Right lobe of liver (tissue), 6 donors: ENCODE measurements around the gene CALCOCO1. TPM values are rescaled to one million over a fixed set of nuclear protein-coding genes. Genes with fewer than 3 reads are reported as not detected.

Experiments
- ATAC-seq, 4 donors: fragments of 200-7000 bp; cut with Tn5 transposase; one replicate each; pipeline ENCODE4 v1.9.1; 2020; ENCODE audit warnings: mild to moderate bottlenecking in 4 of 4, moderate library complexity in 4 of 4
- DNase-seq, 3 donors: peaks; one replicate each; pipeline ENCODE4 v3.0.0-alpha.2; 2020
- H3K27ac ChIP-seq, 3 donors: fragments of 200-600 bp; one replicate each; pipeline ENCODE4 v1.8.0; 2022
- H3K27me3 ChIP-seq, 2 donors: fragments of 200-600 bp; one replicate each; pipeline ENCODE4 v1.8.0; 2022
- H3K36me3 ChIP-seq, 4 donors: fragments of 200-600 bp; sonication (generic) in 1 of 4; one replicate each; pipeline versions ENCODE4 v1.5.1 to v1.8.0; 2017 to 2022; ENCODE audit warnings: control low read depth in 1 of 4
- H3K4me1 ChIP-seq, 4 donors: fragments of 200-600 bp; sonication (generic) in 1 of 4; one replicate each; pipeline versions ENCODE4 v1.5.1 to v1.8.0; 2017 to 2022; ENCODE audit warnings: control low read depth in 1 of 4
- H3K4me3 ChIP-seq, 3 donors: fragments of 200-600 bp; one replicate each; pipeline ENCODE4 v1.8.0; 2022
- H3K9me3 ChIP-seq, 4 donors: fragments of 200-600 bp; sonication (generic) in 1 of 4; one replicate each; pipeline versions ENCODE4 v1.5.1 to v1.8.0; 2017 to 2022; ENCODE audit warnings: control low read depth in 1 of 4
- CTCF ChIP-seq, 4 donors: fragments of 200-600 bp in 3 of 4; fragments of 450-650 bp in 1 of 4; IDR thresholded peaks; one replicate each; pipeline versions ENCODE4 v1.5.1 to v1.8.0; 2016 to 2022; ENCODE audit warnings: antibody characterized with exemption in 4 of 4, mild to moderate bottlenecking in 2 of 4
- POLR2A ChIP-seq: fragments of 450-650 bp; IDR thresholded peaks from one replicate; pipeline ENCODE4 v1.6.1; 2017; ENCODE audit warnings: antibody characterized with exemption, mild to moderate bottlenecking
- WGBS: methylation state at CpG from one replicate; pipeline ENCODE4 v1.1.6; 2018; ENCODE audit warnings: low coverage, low lambda C conversion rate; ENCODE audit not compliant: insufficient coverage; ENCODE audit errors: missing lambda C conversion rate; 5-methylcytosine and 5-hydroxymethylcytosine counted together
- intact Hi-C, 2 donors: fragments of 100-400 bp; cut with DNase I; formaldehyde crosslinking; loops; one replicate each; pipeline versions ENCODE4 v1.11.2 to v1.14.1; 2022
- total RNA-seq, 6 experiments: library from RNA; depleted of rRNA in 2 of 6; stranded (reverse); fragments of >200 nt in 2 of 6; fragmentation: NEBNext Ultra II Directional in 3 of 6; extraction: Animal tissue kit (Norgen Biotek cat#: 25700) in 3 of 6; gene quantifications; one replicate each; pipeline versions ENCODE4 v1.1.0 to v1.2.4, GENCODE V29; 2016 to 2023
- donor health status: DM: no; HTN: yes; CAD: no.
- donor health status: DM: no; HTN: no; CAD: no.
- donor health status: DM: no; HTN: no; CAD: no.
- donor health status: DM: no; HTN: yes; CAD: no.
- donor health status: DM: no; HTN: yes; CAD: no.

CALCOCO1 gene
- total RNA-seq, 6 experiments from 2014 or later = 25.4 to 53.7 (median 34.2) TPM

GRCh38 chr12:53712059-53712643 is 15.1 kb downstream of the CALCOCO1 start:
- no peaks in the 10 kb centered on the region for H3K9me3 ChIP-seq
- no peaks in the 10 kb centered on the region for H3K4me1 ChIP-seq
- intact Hi-C loops = no loop called here
- DNase-seq = no peak
- no peaks in the 10 kb centered on the region for H3K27me3 ChIP-seq
- peaks cover 0 to 40% (median 17%) of the 10 kb centered on the region in 4 donors for H3K36me3 ChIP-seq
- no peak overlapping the region for H3K27ac ChIP-seq
- 78% methylated on average over 4 of the region's 8 CpGs for WGBS
- no peak for ATAC-seq
- no peak overlapping the region for H3K4me3 ChIP-seq
- no peak for TF ChIP-seq POLR2A
- TF ChIP-seq CTCF (IDR thresholded peaks at IDR 0.05) = no peak

GRCh38 chr12:53710091-53710490 is 17.2 kb downstream of the CALCOCO1 start:
- Histone ChIP-seq H3K27ac (no peak overlapping the region), H3K4me3 (no peak overlapping the region), H3K4me1 (no peaks in the 10 kb centered on the region), H3K27me3 (no peaks in the 10 kb centered on the region), H3K36me3 (peaks cover 0 to 24% (median 10%) of the 10 kb centered on the region in 4 donors), H3K9me3 (no peaks in the 10 kb centered on the region)
- TF ChIP-seq CTCF (IDR thresholded peaks at IDR 0.05) = no peak
- no peak for TF ChIP-seq POLR2A
- DNase-seq (no peak), ATAC-seq (no peak)
- intact Hi-C loops = no loop called here
- 61% methylated on average over 6 of the region's 6 CpGs for WGBS

DNA sequence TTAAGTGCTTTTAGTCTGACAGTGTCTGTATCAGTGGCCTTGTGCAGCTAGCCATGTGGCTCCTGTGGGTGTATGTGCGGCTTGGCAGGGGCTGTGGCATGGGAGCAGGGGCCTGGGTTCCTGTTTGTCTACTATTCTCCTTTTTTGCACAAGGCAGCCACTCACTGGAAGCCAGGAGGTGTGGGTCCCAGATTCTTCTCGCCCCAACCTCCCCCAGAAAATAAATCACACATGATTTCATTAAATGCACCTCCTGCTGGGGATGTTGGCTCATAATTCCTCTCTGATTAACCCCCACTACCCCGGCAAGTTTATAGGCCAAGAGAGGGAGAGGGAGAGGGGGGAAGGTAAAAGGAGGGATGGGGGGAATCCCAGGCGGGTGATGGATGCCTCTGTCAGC is 17.6 kb downstream of the CALCOCO1 start:
- no peaks in the 10 kb centered on the region for H3K9me3 ChIP-seq
- no peaks in the 10 kb centered on the region for H3K4me1 ChIP-seq
- H3K4me3 ChIP-seq = no peak overlapping the region
- no peak overlapping the region for H3K27ac ChIP-seq
- peak in 1 of 4 donors; percentile 20 for ATAC-seq
- TF ChIP-seq POLR2A (no peak), CTCF (IDR thresholded peaks at IDR 0.05) (no peak)
- no peaks in the 10 kb centered on the region for H3K27me3 ChIP-seq
- H3K36me3 ChIP-seq = peaks cover 0 to 20% (median 6%) of the 10 kb centered on the region in 4 donors
- no peak for DNase-seq
- 35% methylated on average over 4 of the region's 4 CpGs for WGBS
- intact Hi-C loops = no loop called here

DNA sequence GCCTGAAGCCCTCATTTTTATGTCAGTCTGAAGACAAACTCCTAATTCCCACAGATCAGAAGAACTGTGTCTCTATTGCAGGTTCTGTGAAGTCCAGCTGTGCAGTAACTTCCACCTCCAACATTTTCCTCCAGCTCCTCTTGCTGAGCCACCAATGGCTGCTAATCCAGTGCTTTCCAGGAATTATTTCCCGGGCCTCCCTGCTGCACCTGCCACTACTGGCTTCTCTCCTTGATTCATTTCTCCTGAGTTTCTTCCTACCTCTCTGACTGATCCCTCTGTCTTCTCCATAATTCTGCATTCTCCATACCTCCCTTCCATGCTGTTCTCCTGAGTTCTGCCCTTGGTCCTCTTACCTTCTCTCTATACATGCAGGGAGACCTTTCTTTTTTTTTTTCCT is 21.2 kb downstream of the CALCOCO1 start:
- H3K9me3 ChIP-seq = no peaks in the 10 kb centered on the region
- H3K4me1 ChIP-seq = no peaks in the 10 kb centered on the region
- no peak overlapping the region for H3K27ac ChIP-seq
- intact Hi-C loops = no loop called here
- DNase-seq (no peak), ATAC-seq (no peak)
- H3K4me3 ChIP-seq = no peak overlapping the region
- no peaks in the 10 kb centered on the region for H3K36me3 ChIP-seq
- H3K27me3 ChIP-seq = no peaks in the 10 kb centered on the region
- no peak for TF ChIP-seq POLR2A
- TF ChIP-seq CTCF (IDR thresholded peaks at IDR 0.05) = no peak
- 55% methylated on average over 1 of the region's 1 CpG for WGBS
